HG03354 (cell line): ENCODE data around the gene IGFALS.

ENCODE experiments used
- ATAC-seq: cut with Tn5 transposase; IDR thresholded peaks from one replicate; pipeline ENCODE4 v1.9.1; 2021; ENCODE audit warnings: mild to moderate bottlenecking; ENCODE audit not compliant: unreplicated experiment, poor library complexity, severe bottlenecking

The IGFALS gene

GRCh38 chr16:1791256-1791942 lies 2.1 kb downstream of the IGFALS start:
- no peak for ATAC-seq

DNA sequence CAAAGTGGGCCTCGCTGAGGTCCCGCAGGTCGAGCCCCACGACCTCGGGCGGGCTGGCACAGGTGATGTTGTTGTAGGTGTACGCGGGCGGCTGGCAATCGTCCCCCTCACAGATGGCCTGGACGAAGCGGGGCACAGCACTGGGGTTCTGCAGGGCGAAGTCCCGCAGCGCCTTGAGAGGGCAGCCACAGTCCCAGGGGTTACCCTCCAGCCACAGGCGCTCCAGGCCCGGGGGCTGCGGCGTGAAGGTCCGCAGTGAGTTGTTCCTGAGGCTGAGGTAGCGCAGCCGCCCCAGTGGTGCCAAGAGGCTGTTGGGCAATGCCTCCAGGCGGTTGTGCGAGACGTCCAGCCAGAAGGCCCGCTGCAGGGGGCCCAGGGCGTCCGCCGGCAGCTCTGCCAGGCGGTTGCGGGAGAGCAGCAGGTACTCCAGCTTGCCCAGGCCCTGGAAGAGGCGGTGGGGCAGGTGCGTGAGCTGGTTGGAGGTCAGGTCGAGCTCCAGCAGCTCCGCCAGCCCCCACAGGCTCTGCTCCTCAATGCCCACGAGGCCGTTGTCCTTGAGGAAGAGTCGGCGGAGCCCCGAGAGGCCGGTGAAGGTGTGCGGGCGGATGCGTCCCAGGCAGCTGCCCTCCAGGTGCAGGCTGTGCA lies 2.8 kb downstream of the IGFALS start:
- ATAC-seq, result no peak

DNA sequence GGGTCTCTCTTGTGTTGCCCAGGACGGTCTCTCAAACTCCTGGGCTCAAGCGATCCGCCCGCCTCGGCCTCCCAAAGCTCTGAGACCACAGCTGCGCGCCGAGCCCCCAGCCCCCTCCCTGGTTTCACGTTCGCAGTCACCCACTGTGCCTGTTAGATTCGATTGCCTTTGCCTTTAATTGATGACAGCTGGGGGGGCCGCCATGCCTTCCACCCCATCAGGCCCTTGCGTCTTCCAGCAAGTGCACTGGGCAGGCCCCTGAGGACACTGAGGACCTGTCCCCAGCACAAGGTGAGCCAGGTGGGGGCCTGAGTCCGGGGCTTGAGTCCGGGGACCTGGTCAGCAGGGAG lies 3.3 kb downstream of the IGFALS start:
- no peak for ATAC-seq

DNA sequence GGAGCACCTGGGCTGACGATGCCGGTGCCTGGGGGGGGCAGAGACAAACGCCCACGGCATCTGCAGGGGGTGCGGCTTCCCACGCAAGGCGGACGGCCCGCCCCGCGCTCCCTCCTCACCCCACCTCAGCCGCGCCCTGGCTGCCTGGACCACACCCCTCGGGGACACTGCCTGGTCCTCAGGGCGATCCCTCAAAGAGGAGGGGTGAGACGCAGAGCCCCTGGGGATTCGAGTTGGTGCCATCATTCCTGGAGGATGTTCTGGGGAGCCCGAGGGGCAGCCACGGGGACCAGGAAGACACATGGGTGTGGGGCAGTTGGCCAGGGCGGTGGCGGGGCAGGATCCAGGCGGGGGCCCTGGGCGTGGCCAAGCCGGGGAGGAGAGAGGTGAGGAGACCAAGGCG lies 3.9 kb downstream of the IGFALS start:
- ATAC-seq, result no peak

GRCh38 chr16:1788708-1789100 lies 4.8 kb downstream of the IGFALS start:
- ATAC-seq, result no peak

DNA sequence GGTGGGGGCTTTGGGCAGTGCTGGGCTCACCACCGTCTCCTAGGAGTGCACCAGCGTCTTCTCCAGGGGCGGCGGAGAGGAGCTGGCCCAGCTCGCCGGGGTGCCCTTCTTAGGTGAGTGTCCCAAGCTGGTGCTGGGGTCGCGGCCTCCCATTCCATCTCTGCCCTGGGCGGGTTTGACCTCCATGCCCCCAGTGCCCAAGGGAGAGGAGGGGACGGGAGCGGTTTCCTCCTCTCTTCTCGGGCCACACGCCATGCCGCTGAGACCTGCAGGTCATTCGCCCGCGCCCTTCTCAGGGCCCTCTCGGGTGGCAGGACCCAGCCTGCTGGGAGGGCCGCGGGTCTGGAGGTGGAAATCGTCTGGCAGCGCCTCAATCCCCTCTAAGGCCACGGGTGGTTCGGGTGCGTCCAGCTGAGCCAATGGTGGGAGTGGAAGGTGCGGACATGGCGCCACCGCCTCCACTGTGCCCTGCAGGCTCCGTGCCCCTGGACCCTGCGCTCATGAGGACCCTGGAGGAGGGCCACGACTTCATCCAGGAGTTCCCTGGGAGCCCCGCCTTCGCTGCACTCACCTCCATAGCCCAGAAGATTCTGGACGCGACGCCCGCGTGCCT lies 5.3 kb downstream of the IGFALS start:
- no peak for ATAC-seq

DNA sequence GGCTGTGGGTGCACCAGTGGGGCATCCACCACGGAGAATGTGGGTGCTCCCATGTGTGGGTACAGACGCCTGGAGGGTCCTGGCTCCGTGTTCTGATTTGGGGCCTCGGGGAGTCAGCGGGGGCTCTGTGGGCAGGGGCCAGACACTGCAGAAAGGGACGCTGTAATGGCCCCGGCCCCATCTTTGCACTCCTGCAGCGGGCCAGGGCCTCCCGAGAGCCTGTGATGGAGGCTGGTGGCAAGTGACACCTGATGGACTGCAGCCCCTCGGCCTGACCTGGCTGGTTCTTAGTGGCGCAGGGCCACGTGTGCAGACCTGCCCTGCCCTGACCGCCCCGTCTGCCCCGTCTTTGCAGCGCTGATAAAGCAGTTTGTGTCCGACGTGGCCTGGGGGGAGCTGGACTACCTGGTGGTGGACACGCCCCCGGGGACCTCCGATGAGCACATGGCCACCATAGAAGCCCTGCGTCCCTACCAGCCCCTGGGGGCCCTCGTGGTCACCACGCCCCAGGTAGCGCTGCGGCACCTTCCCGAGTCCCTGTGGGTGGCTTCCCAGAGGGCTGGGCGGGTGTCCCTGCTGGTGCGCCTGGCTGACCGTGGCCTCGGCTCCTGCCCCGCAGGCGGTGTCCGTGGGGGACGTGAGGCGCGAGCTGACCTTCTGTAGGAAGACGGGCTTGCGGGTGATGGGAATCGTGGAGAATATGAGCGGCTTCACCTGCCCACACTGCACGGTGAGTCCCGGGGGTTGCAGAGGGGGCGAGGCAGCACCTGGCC lies 6.0 kb downstream of the IGFALS start:
- ATAC-seq, result no peak

DNA sequence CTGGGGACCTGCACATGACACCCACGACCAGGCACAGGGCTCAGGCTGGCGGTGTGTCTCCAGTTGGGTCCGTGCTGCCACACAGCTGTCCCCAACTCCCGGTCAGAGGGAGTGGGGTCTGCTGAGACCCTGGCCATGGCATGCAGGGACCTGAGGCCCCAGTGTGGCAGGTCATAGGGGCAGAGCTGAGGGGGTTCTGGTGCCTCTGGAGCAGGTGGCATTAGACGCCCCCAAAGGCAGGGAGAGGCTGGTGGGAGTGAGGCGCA lies 6.5 kb downstream of the IGFALS start:
- ATAC-seq, result no peak

- no peak for ATAC-seq
These were observed 7.1 kb downstream of the IGFALS start for GRCh38 chr16:1786242-1787055.

GRCh38 chr16:1785846-1786170 lies 7.7 kb downstream of the IGFALS start:
- no peak for ATAC-seq

DNA sequence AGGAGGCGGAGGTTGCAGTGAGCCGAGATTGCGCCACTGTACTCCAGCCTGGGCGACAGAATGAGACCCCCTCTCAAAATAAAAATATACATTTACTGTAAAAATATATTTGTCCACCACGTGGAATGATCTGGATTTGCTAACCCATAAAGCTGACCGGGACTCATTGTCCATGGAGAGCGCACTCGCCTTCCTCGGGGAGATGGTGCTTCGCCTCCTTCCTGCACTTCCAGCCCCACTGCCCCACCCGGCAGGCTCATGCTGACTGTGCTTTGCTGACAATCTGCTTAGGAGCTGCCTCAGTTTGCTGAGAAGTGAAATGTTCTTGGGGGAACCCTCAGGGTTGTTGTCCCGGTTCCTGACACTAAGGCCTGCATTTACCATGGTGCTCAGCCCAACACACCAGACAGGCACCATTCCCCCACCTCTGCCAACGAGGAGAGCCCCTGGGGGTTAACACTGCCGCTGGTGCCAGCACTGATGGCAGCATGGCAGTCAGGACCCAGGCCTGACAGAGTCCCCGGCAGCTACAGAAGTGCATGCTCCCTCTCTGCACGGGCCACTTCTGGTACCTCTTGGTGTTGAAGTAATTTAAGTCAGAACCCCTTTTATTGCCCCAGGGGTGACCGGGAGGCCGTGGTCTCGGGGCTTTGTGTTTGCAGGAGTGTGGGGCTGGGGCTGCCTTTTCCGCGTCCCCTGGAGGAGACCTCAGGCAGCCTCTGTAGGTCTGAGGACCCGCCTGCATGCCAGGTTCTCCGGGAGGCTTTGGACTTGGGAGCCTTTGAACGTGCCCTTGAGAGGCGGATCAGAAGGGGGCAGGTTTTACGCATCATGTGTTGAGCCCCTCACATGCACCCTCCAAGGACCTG lies 8.3 kb downstream of the IGFALS start:
- ATAC-seq, result no peak

DNA sequence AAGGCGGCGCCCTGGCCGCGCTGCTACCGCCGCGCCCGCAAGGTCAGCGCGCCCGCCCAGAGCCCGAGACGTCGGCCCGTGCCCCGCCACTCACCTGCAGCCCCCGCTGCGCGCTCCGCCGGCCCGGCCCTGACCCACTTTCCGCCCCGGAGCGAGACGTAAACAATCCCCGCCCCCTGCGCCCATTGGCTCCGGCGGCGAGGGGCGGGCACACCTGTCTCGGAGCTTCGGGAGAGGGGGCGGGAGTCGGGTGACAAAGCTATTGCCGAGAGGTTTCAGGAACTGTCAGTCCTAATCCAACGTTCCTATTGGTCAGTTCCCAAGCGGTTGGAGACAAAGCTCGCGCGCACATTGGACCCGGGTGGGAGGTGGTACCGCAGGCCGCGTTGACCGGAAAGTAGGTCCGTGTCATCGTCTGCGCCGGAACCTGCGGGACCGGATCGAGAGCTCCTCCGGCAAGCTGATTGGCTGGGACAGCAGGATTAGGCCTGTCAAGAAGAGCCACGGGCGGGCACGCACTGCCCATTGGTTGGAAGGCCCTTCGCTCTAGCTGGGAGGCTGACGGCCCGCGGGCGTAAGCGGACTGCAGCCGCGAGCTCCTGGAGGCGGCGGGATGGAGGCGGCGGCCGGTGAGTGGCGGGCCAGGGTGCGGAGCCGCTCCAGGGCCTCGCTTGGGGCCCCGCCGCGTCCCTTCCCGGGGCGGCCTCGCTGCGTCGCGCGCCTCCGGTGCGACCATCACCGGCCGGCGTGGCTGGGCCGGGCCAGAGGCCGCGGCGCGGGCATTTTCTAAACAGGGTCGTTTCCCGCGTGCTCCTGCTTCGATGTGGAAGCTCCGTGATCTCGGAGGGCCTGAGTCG lies 10.9 kb downstream of the IGFALS start, which contains the start of the genes NUBP2 and SPSB3:
Gene NUBP2 (plus strand): TSS at position 553 of the 857 bp plus-strand sequence. CDS start 61 bp downstream, at position 614.
Gene SPSB3 (minus strand): TSS at position 164 of the 857 bp plus-strand sequence. CDS start 1,088 bp downstream, outside the sequence.
- peak; percentile 88 for ATAC-seq

- ATAC-seq, result peak; percentile 11
These were observed 11.6 kb downstream of the IGFALS start for GRCh38 chr16:1781758-1782407.

GRCh38 chr16:1781254-1781653 lies 12.3 kb downstream of the IGFALS start:
- no peak for ATAC-seq

- ATAC-seq, result no peak
These were observed 12.8 kb downstream of the IGFALS start for GRCh38 chr16:1780677-1781072.

DNA sequence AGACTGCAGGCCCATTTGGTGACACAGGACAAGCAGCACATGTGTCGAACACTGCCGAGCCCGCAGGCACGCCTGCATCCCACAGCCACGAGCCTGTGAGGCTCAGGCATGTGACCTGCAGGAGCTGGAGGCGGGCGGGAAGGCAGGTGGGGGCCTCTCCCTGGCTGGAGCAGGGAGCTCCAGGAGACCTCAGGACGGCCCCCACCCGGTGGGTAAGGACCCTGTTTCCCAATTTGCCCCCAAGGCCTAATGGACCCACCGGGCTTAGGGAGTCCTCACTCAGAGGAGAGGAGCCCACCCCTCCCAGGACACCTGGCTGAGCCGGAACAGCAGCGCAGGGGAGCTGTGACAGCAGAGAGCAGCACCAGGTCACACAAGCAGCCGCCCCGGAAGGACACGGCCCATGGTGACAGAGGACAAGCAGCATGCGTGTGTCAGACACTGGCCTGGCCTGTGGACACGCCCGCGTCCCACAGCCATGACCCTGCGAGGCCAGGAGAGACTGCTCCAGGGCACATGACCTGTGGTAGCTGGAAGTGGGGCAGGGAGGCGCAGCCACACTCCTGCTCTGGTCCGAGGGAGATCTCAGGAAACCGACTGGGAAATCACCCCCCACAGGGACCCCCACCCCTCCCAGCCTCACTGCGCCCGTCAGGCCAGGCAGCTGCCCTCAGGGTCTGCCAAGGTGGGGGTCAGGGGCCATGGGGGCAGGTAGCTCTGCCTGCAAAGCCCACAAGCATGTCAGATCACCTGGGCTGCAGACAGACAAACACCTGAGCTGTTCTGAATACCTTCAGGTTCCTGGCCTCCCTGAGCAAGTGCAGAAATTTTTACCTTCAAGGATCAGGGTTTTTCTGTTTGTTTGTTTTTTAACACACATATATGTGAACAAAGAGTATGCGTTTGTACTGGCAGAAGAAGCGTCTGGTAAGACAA lies 13.5 kb downstream of the IGFALS start:
- no peak for ATAC-seq
